Measurements from ENCODE around the gene OGFRL1.
"Not testable (repeated sequence)": the region's sequence is repeated elsewhere in the genome, so short reads cannot be mapped to it uniquely, and the experiment has no call there.

Gene OGFRL1

DNA sequence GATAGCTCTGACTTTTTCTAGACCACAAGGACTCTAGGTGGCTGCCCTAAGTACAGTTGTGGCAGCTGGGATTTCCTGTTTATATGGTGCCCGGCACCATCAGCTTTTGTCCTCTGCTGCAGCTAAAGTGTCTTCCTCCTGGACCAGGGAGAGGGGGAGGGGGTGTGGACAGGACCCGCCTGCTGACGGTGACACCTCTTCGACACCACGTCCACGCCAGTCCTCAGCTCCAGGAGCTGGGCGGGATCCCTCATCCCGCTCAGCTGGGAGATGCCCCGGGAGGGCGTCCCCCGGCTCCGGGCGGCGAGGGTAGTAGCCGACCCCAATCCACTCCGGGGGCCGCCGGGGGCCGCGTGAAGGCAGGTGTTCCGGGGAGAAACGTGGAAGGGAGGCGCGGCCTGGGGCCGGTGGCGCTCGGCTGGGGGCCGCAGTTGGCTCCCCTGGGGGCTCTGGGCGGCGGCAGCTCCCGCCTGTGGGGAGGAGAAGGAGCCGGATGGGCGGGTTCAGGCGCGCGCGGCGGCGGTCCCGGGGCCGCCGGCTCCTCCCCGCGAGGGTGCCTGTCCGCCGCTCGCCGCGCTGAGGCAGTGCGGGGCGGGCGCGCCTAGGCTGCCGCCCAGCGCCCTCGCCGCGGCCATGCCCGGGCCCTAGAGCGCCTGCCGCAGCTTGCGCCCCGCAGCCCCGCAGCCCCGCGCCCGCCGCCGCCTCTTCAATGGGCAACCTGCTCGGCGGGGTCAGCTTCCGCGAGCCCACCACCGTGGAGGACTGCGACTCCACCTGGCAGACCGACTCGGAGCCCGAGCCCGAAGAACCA lies at the start of gene OGFRL1:
Gene OGFRL1 (plus strand): TSS at position 584 of the 811 bp plus-strand sequence. CDS start 126 bp downstream, at position 710.
- DNase-seq: no peak

GRCh38 chr6:71239694-71240093 lies 48.9 kb upstream of the OGFRL1 start:
- no peak for DNase-seq

- no peak for DNase-seq
These were observed 43.2 kb upstream of the OGFRL1 start for GRCh38 chr6:71245265-71246049.

DNA sequence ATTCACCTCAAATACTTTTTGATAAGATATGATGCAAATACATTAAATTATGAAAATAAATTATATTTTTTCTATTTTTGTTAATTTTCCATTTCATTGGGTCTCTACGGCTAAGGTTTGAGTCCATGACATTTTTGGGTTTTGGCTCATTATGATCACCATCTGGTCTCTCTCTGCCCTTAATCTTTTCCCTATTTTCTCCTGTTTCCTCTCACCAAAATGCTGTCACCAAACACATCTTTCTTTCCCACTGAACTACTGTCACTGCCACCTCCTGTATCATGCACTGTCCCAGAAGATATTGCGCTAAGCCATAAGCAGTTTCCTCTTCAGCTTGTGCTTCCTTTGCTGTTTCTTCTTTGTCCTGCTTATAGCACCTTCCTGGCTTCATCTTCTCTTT lies 42.0 kb upstream of the OGFRL1 start:
- peak; percentile 48 to 75 for DNase-seq

GRCh38 chr6:71248306-71248765 lies 40.3 kb upstream of the OGFRL1 start:
- DNase-seq: peak in 1 of 2 experiments; percentile 11

DNA sequence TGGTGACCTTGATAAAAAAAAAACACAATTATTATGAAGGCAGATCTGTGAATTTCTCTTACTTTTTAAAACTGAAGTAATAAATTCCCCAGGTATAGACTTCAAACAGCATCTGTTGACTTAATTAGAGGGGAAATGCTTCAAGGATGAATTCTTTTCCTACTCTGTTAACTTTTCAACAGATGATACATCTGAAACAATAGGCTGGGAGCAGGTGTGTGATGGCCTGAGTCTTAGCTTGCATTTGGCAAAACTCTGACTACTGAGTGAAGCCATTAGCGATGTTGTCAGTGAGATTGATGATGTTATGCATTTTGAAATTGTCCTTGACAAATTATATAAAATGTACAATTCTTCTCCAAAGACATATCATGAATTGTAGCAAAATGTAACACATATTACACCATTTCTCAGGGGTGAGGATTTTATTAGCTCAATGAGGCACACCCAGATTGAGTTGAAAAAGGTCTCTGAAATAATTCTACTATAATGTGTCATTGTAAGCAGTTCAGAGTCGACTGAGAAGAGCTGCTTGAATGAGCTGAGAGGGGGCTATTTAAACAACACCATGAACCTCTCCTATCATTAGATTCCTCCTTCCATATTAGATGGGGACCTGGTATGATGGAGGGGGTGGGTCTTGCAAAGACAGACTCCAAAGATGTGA lies 39.6 kb upstream of the OGFRL1 start:
- no peak for DNase-seq

- DNase-seq: no peak
These were observed 38.5 kb upstream of the OGFRL1 start for GRCh38 chr6:71250099-71250602.

DNA sequence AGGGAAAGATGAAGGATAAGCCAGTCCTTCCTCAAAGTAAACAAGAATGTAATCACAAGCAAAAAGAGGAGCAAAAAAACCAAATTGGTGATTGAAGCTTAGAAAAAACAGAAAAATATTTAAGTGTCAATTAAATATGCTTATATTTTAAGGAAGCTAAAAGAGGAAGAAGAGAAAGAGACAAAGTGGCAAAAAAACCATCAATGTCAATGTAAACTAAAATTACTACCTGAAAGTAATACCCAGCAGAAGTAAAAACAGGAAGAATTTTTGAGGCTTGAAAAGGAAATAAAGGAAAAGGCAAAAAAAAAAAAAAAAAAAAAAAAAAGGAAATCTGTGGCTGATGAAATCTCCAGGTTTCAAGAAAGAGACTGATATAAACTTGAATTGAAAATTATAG lies 36.2 kb upstream of the OGFRL1 start:
- DNase-seq: no peak

- no peak for DNase-seq
These were observed 35.7 kb upstream of the OGFRL1 start for GRCh38 chr6:71252960-71253359.

DNA sequence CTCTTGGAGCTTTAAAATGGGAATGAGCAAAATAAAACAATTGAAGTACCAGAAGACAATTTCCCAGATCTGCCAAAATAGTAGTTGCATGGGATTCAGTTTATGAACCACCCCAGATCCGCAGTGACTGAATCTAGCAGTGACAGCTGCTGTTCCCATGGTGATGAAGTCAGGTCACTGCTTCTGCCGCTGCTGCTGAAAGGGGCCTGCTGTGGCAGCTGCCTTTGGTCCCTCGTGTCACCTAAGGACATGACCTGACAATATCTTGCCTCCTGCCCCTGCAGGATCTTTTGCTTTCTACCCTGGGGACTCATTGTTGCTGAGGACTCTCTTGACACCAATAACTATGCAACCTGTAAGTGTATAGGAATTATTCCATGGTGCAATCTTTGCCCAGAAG lies 34.3 kb upstream of the OGFRL1 start:
- no peak for DNase-seq

DNA sequence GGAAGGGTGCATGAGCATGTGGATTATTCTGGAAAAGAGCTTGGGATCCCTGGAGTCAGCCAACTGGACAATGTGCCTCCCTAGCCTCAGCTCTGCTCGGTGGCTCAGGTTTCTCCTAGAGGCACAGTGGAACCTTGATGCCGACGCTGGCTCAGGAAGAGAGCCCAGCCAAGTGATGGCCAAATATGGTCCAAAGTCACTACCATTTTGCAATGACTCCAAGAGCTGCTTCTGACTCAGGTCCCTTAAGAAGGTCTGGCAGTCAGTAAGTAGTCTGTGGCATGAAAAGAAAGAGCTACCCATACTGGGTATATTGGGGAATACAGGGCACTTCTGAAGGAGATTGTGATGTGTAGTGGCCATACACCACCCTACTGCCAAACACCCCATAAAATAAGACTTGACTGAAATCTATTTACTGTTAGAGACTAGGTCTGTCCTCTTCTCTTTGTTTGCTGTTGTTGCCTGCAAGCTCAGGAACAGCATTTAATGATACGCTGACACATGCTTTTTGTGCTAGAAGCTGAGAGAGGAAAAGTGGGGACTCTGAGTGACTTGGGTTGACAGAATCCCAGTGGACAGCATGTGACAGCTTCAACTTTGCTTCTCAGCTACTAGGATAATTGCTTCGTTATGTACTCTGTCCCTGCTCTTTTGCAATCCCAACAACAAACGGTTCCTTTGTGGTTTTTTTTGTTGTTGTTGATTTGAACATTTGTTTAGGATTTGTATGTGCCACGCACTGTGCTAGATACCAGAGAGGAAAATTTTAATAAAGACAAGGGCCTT lies 30.3 kb upstream of the OGFRL1 start:
- DNase-seq: no peak

DNA sequence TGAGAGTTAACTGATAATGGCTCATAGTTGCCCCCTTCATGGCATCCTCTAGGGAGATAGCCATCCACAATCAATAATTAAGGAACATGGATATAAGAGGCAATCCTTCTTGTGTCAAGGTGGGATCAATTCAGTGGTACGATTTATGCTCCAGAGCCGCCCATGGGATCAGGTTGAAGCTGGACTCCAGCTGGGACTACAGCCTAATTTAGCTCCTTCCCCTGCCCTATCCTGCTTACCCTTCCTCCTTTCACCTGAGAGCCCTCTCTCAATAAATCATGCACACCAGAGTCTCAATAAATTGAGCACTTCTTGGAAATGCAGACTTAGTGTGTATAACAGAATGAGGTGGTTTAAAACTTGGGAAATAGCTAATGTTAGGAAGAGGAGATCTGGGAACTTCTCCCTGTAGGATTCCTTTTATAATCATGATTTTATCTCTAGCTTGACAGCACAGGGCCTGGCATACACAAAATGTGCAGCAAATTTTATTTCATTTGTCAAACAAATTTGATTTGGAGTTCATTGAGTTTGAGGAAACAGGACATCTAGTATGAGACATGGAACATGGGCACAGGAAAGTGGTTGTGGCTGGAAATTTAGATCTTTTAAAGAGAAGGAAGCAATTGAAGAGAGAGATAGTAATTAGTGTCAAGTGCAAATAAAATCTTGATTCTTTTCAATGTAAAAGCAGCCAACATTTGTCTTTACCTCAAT lies 28.6 kb upstream of the OGFRL1 start:
- no peak for DNase-seq

DNA sequence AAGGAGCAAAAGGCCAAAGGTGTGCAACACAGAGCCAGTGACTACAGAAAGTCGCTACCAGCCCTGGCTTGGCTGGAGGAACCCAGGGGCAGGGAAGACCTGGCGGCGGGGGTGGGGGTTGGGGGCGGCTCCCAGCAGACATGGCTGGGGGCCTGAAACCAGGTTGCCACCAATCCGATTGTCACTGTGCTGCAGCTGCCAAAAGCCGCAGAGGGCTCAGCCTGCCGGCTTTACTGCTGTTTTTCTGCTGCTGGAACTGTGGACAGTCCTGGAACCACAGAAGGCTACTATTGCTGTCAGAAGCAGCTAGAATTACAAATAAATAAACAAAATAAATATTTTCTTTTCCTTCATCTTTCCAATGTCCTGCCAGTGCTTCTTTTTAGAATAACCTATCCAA lies 25.7 kb upstream of the OGFRL1 start:
- no peak for DNase-seq

- not testable (repeated sequence) for DNase-seq
These were observed 22.2 kb upstream of the OGFRL1 start for GRCh38 chr6:71266392-71266791.

GRCh38 chr6:71268735-71269437 lies 19.7 kb upstream of the OGFRL1 start:
- no peak for DNase-seq

- DNase-seq: no peak
These were observed 10.5 kb upstream of the OGFRL1 start for GRCh38 chr6:71277926-71278600.

DNA sequence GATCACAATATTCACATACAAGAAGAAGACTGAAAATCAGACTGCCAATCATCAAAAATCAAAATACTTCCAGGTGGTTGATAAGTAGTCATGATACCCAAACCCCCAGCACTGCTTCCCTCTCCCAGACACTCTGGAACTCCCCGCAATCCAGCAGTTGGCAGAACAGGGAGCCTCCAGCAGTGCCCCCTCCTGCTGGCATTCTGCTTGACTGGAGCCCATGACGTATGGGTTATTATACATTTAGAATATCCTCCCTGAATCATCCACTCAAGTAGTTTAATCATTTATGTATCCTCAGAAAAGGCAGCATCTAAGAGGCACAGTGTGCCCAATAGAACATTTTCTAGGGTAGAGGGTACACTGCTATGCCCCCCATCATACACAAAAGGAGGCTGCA lies 9.3 kb upstream of the OGFRL1 start:
- DNase-seq: no peak

- no peak for DNase-seq
These were observed 8.9 kb upstream of the OGFRL1 start for GRCh38 chr6:71279740-71280139.

DNA sequence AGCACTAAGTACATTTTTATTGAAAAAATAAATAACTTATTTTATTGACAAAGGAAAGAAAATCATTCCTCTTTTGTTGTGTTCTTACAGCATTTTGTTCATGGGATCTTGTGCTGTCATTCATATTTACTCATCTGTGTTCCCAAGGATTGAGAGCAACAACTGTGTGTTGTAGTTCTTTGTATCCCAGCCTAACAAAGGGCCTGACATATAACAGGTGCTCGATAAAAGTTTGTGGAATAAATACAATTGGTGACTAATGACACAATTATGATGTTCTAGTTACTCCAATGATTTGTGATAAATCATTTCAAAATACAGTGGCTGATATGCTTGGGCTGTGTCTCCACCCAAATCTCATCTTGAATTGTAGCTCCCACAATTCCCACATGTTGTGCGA lies 7.9 kb upstream of the OGFRL1 start:
- DNase-seq: no peak

DNA sequence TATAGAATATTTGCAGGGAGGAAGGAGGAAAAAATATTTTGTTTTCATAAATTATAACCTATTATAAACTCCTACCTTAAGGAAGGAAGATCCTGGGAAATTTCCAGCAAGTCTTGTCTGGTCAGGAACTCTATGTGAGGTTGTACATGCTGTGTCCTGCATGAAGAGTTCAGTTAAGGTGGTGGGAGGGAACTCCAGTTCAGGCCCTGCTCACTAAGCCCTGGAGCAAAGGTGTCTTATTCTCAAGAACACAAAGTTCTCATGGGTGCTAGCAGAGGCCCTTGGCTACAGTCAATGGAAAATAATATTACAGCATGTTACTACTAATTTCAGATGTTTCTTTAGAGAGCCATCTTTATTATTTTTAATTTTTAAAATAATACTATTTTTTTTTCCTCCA lies 3.8 kb upstream of the OGFRL1 start:
- no peak for DNase-seq
